SK-N-MC (cell line): ENCODE data around the gene SLC1A3.
"Not testable (repeated sequence)": the region's sequence is repeated elsewhere in the genome, so short reads cannot be mapped to it uniquely, and the experiment has no call there.

Source experiments
- DNase-seq: peaks from one replicate; pipeline ENCODE4 v3.0.0-alpha.2; 2011; ENCODE audit warnings: low read depth, low spot score
- H3K27ac ChIP-seq: fragments of 200-600 bp; sonication (generic); 2 replicates; pipeline ENCODE4 v1.5.1; 2016; ENCODE audit warnings: mixed run types
- H3K36me3 ChIP-seq: fragments of 200-600 bp; sonication (generic); 2 replicates; pipeline ENCODE4 v1.6.1; 2017; ENCODE audit warnings: antibody characterized with exemption, low read length, mixed read lengths; ENCODE audit not compliant: insufficient read depth
- H3K4me3 ChIP-seq: fragments of 200-600 bp; sonication (generic); 2 replicates; pipeline ENCODE4 v1.5.1; 2016
- H3K9ac ChIP-seq: fragments of 200-600 bp; sonication (generic); 2 replicates; pipeline ENCODE4 v1.8.0; 2017; ENCODE audit warnings: mixed run types, mixed read lengths; ENCODE audit not compliant: insufficient read length
- H3K9me3 ChIP-seq: fragments of 200-600 bp; sonication (generic); 2 replicates; pipeline ENCODE4 v1.6.1; 2017; ENCODE audit warnings: low read depth, mild to moderate bottlenecking, antibody characterized with exemption, low read length, moderate library complexity, mixed read lengths
- EZH2 ChIP-seq: fragments of 200-600 bp; sonication (generic); IDR thresholded peaks from one replicate; pipeline ENCODE4 v1.6.1; 2017; ENCODE audit warnings: antibody characterized with exemption
- FOXP2 ChIP-seq: optimal IDR thresholded peaks from 2 replicates; pipeline ENCODE3; 2011; ENCODE audit warnings: mild to moderate bottlenecking, moderate library complexity; ENCODE audit not compliant: insufficient read depth; ENCODE audit errors: extremely low read length, control extremely low read depth
- POLR2AphosphoS5 ChIP-seq: IDR thresholded peaks from 2 replicates; pipeline ENCODE4 v1.6.1; 2012; ENCODE audit warnings: mild to moderate bottlenecking, low read depth, low read length, borderline replicate concordance

The SLC1A3 gene

DNA sequence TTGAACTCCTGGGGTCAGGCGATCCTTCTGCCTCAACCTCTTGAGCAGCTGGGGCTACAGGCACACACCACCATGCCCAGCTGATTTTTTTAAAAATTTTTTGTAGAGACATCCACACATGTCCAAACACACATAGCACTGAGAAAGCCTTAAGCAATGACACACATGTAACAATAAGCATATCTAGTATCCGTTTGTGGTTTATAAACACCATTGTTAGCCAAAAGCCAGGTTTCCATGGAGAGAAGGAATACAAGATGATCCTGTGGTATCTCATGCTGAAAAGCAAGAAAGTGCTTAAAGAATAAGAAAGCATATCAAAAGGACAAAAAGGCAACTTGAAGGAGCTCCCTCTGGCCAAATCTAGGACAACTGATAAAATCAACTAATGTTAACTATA lies 29.7 kb upstream of the SLC1A3 start:
- no peak overlapping the region for H3K4me3 ChIP-seq
- no peak for TF ChIP-seq POLR2AphosphoS5
- no peak for TF ChIP-seq EZH2
- TF ChIP-seq FOXP2, result no peak
- H3K9ac ChIP-seq, result no peak overlapping the region
- DNase-seq, result no peak
- H3K27ac ChIP-seq, result no peak overlapping the region
- H3K9me3 ChIP-seq, result no peaks in the 10 kb centered on the region
- no peaks in the 10 kb centered on the region for H3K36me3 ChIP-seq

- not testable (repeated sequence) for H3K36me3 ChIP-seq, H3K9ac ChIP-seq, H3K27ac ChIP-seq, DNase-seq, H3K4me3 ChIP-seq, H3K9me3 ChIP-seq
Observed at GRCh38 chr5:36579858-36580257, 26.5 kb upstream of the SLC1A3 start.

DNA sequence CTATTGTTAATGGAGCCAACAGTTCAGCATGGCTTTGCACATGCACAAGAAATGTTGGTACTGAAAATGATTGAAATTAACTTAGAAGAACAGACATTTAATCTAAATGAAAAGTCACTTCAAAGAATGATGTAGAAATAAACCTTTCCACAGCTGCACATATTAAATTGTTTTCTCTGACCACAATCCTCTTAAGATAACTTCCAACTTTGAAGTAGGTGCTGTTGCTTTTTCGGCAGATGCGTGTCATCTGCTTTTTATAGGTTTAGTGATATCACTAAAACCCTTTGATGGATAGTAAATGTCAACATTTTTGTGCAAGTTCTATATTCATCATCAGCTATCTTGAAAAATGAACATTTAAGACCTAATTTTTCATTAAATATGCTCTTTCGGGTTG lies 25.3 kb upstream of the SLC1A3 start:
- TF ChIP-seq EZH2, result no peak
- Histone ChIP-seq H3K9ac (no peak overlapping the region), H3K36me3 (no peaks in the 10 kb centered on the region), H3K4me3 (no peak overlapping the region), H3K27ac (no peak overlapping the region), H3K9me3 (no peaks in the 10 kb centered on the region)
- no peak for DNase-seq

DNA sequence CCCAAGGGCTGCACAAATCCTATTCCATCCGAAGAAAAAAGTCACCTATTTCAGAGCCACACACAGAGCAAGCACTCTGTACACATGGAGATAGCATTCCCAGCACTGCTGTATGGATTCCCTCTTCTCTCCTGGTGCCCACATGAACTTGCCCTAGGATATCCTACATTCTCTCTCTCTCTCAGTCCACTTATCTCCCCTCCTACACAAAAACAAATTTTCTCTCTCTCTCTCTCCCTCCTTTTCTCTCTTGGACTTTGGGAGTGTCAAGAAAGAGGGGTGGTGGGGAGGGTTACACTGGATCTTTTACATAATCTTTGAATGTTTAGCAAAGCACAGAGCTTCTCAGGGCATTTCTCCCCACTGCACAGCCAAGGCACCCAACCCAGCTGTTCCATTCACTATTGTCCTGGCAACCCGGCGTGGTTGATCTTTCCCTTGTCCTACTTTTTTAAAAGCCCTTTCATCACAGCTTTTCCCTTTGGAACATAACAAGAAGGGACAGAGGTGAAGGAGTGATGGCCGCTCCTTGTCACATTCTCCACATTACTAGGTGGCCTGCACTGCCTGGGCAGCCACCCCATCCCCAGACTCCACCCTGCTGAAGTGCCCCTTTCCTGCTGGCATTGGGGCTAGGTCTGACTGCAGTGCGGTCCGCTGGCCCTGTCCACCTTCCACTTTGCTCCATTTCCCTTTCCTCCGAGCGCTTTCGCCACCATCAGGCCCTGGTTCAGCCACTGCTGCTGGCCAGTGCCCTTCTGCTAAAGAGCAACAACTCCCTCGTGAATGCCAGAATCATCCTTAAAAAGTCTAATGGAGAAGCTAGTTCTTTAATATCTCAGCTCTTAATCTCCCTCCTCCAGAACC lies 22.2 kb upstream of the SLC1A3 start:
- TF ChIP-seq EZH2 (no peak), FOXP2 (no peak), POLR2AphosphoS5 (no peak)

DNA sequence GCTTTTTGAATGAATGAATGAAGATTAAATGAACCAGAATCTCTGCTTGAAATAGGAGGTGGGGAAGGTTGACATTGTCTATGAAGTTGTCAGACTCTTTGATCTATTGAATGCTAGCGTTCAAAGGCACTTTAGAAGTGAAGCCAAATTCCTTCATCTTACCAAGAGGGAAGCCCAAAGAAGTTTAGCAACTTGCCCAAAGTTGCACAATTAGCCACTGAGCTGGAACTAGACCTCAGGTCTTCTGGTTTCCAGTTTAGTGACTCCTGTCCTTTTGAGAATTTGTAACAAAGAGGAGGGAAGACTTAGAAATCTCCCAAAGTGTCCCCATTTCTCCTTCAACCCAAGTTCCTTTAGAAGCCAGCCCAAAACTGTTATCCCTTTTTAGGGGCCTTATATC lies 20.7 kb upstream of the SLC1A3 start:
- Histone ChIP-seq H3K9me3 (no peaks in the 10 kb centered on the region), H3K36me3 (no peaks in the 10 kb centered on the region), H3K27ac (no peak overlapping the region), H3K4me3 (no peak overlapping the region), H3K9ac (no peak overlapping the region)
- TF ChIP-seq FOXP2 (no peak), POLR2AphosphoS5 (no peak), EZH2 (no peak)
- no peak for DNase-seq

More for the DNA sequence above, 22.2 kb upstream of the SLC1A3 start:
- Histone ChIP-seq H3K27ac (no peak overlapping the region), H3K9ac (no peak overlapping the region), H3K4me3 (no peak overlapping the region), H3K36me3 (no peaks in the 10 kb centered on the region), H3K9me3 (no peaks in the 10 kb centered on the region)
- no peak for DNase-seq

DNA sequence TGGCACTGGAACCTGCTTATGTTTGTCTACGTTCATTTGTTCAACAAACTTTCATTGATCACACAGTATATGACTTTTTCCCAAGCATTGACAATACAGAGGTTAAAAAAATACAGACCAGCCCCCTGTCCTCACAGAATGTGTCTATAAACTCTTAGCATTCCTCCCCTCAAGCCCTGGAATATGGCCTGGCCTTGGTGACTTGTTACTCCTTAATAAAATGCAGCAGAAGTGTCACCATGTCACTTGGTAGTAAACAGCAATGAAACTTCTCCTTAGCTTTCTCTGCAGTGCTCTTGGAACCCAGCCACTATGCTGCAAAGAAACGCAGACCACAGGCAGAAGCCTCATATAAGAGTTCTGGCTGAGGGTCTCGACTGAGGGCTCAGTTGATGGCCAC lies 19.1 kb upstream of the SLC1A3 start:
- DNase-seq, result no peak
- Histone ChIP-seq H3K9me3 (no peaks in the 10 kb centered on the region), H3K36me3 (no peaks in the 10 kb centered on the region), H3K9ac (no peak overlapping the region), H3K27ac (no peak overlapping the region), H3K4me3 (no peak overlapping the region)
- TF ChIP-seq FOXP2, result no peak
- TF ChIP-seq POLR2AphosphoS5, result no peak
- no peak for TF ChIP-seq EZH2

GRCh38 chr5:36589735-36590134 lies 16.7 kb upstream of the SLC1A3 start:
- H3K9ac ChIP-seq, H3K9me3 ChIP-seq, DNase-seq, H3K36me3 ChIP-seq, H3K27ac ChIP-seq, H3K4me3 ChIP-seq: not testable (repeated sequence)

DNA sequence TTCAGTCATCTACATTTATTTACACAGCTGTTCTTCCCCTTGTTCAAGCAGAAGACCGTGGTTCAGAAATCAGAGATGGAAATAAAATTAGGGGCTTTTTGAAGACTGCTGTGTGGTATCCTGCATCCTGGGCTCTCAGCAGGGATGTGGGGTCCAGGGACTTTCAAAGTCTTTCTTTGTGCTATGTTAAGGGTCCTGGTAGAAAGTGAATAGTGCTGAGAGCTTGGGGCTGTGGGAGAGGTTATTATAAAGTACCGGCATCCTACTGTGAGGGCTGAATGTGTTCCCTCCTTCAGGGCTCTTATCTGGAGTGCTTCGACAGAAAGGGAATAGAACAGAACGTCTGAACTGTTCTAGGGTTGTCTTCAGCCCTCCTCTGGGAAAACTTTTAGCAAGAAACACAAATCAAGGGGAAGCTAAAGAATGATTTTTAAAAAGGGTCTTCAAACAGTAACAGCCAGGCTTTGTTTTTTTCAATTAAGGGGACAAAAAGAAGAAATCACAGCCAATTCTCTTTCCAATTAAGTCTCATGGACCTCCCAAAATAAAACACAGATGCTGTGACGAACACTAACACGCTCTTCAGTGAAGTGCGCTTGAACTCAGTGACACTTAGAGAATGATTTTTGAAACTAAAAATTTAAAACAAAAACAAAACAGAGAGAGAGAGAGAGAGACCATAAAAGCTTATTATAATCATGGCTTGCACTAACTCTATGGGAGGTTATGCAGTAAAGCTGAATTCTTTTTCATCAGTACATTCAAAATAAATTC lies 15.7 kb upstream of the SLC1A3 start:
- peak overlapping the region; percentile 37; the same call in 1 of the 2 replicates for H3K27ac ChIP-seq
- no peak for DNase-seq
- no peak for TF ChIP-seq FOXP2
- no peak for TF ChIP-seq EZH2
- no peak for TF ChIP-seq POLR2AphosphoS5
- H3K4me3 ChIP-seq, result peak overlapping the region; percentile 47
- H3K9ac ChIP-seq, result no peak overlapping the region
- no peaks in the 10 kb centered on the region for H3K9me3 ChIP-seq
- no peaks in the 10 kb centered on the region for H3K36me3 ChIP-seq

DNA sequence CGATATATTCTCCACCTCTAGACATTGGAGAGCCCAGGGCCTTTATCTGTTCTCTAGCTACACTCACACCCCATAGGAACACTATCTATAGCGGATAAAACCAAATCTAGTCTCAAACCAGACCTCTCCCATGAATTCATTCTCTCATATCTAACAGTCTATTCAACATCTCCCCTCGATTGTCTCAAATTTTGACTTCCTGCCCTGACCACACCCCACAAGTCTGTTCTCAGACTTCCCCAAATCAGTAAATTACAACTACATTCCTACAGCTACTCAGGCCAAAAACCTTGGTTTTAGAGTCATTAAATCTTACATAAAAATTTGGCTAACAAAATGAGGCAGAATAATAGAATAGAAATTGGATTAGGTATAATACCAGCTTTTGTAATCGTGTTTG lies 12.5 kb upstream of the SLC1A3 start:
- H3K27ac ChIP-seq, result no peak overlapping the region
- TF ChIP-seq POLR2AphosphoS5 (no peak), FOXP2 (no peak), EZH2 (no peak)
- no peak overlapping the region for H3K9ac ChIP-seq
- H3K36me3 ChIP-seq, result no peaks in the 10 kb centered on the region
- H3K4me3 ChIP-seq, result no peak overlapping the region
- H3K9me3 ChIP-seq, result no peaks in the 10 kb centered on the region
- no peak for DNase-seq
